Transverse colon (tissue), 4 donors: Measurements from ENCODE around the gene BGN.

Experiments
- CTCF ChIP-seq, 5 experiments: fragments of 200-600 bp in 3 of 5; fragments of 450-650 bp in 2 of 5; sonication (generic) in 3 of 5; IDR thresholded peaks; 1 replicate in 2 of 5; 2 replicates in 3 of 5; pipeline ENCODE4 v1.5.1; 2016 to 2017; ENCODE audit warnings: antibody characterized with exemption in 5 of 5, inconsistent platforms in 3 of 5, mild to moderate bottlenecking in 2 of 5, moderate library complexity in 1 of 5
- EP300 ChIP-seq: sonication (generic); formaldehyde crosslinking; IDR thresholded peaks from one replicate; pipeline ENCODE4 v1.6.1; 2017; ENCODE audit warnings: antibody characterized with exemption, low read depth
- POLR2A ChIP-seq: fragments of 450-650 bp; IDR thresholded peaks from one replicate; pipeline ENCODE4 v1.6.1; 2016; ENCODE audit warnings: antibody characterized with exemption, mild to moderate bottlenecking, moderate library complexity
- POLR2AphosphoS5 ChIP-seq, 3 donors: sonication (generic); formaldehyde crosslinking; IDR thresholded peaks; one replicate each; pipeline ENCODE4 v1.6.1; 2016; ENCODE audit warnings: antibody characterized with exemption in 3 of 3

- TF ChIP-seq CTCF (IDR thresholded peaks at IDR 0.05) (no peak), POLR2A (no peak), POLR2AphosphoS5 (IDR thresholded peaks at IDR 0.05) (no peak), EP300 (no peak)
Measured at GRCh38 chrX:153502131-153502530, 7.4 kb downstream of the BGN start.
